Measurements from ENCODE around the gene SEC11A. TPM values are rescaled to one million over a fixed set of nuclear protein-coding genes. Genes with fewer than 3 reads are reported as not detected.

SEC11A gene
- total RNA-seq, 1 donor from 2014 or later, result 205 TPM

DNA sequence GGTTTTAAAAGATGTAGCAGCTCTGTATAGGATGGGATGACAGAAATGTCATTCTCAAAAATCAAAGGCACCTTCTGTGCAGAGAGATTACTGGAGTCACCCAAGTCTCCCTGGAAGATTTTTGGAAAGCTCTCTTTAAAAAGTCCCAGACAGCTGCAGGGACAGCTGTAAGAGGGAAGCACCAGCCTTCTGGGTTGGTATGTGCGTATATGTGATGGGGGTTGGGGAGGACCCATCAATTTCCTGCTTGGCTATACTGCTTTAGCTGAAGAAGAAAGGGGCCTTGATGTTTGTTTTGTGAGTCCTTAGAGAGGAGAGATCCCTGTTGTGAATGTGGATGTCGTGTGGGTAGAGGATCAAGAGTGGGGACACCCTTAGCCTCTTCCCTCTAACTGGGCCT, 5.4 kb upstream of the SEC11A start:
- TF ChIP-seq, protein P1, sequence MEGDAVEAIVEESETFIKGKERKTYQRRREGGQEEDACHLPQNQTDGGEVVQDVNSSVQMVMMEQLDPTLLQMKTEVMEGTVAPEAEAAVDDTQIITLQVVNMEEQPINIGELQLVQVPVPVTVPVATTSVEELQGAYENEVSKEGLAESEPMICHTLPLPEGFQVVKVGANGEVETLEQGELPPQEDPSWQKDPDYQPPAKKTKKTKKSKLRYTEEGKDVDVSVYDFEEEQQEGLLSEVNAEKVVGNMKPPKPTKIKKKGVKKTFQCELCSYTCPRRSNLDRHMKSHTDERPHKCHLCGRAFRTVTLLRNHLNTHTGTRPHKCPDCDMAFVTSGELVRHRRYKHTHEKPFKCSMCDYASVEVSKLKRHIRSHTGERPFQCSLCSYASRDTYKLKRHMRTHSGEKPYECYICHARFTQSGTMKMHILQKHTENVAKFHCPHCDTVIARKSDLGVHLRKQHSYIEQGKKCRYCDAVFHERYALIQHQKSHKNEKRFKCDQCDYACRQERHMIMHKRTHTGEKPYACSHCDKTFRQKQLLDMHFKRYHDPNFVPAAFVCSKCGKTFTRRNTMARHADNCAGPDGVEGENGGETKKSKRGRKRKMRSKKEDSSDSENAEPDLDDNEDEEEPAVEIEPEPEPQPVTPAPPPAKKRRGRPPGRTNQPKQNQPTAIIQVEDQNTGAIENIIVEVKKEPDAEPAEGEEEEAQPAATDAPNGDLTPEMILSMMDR (IDR thresholded peaks at IDR 0.05), result no peak
- ATAC-seq, result no peak
- no peaks in the 10 kb centered on the region for H3K9me3 ChIP-seq
- no peaks in the 10 kb centered on the region for H3K36me3 ChIP-seq
- no peak for DNase-seq
- intact Hi-C loops (cut with DNase I), result no loop called here
- no peak overlapping the region for H3K27ac ChIP-seq
- no peak overlapping the region for H3K4me3 ChIP-seq
- no peaks in the 10 kb centered on the region for H3K27me3 ChIP-seq (ENCODE audit: low read depth)
- H3K4me1 ChIP-seq, result peaks cover 25% of the 10 kb centered on the region

DNA sequence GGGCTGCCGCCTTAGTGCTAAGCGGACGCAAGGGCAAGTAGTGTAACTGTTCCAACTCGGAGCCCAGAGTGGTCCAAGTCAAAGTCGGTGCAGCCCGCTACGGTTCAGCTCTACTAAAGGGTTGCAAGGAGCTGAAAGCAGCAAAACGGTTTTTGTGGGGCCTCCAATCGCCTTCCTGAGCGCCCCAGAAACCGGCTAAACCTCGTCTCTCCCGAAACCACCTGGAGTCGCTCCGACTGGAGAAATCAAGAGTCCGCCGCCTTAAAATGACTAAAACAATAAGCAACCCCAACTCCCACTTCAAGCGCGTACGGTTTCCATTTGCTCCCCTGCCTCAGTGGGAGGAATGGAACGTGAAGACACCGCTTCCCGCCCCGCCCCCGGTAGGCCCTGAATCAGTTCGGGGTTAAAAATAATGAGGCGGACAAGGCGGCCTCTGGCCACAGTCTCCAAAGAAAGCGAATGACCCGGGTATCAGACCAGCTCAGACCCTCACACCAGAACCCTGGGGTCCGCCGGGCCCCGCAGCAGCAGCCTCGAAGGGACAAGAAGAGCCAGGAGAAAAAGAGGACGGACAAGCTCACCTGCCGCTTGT, 401 bp downstream of the SEC11A start:
- TF ChIP-seq, protein P1 (IDR thresholded peaks at IDR 0.05), result no peak
- intact Hi-C loops (cut with DNase I), result no loop called here
- Histone ChIP-seq H3K27ac (peak overlapping the region; percentile 97), H3K9me3 (no peaks in the 10 kb centered on the region), H3K4me1 (peaks cover 25% of the 10 kb centered on the region), H3K27me3 (ENCODE audit: low read depth) (no peaks in the 10 kb centered on the region), H3K36me3 (peaks cover 17% of the 10 kb centered on the region), H3K4me3 (peak overlapping the region; percentile 97)
- DNase-seq (no peak), ATAC-seq (peak; percentile 1 to 35)

DNA sequence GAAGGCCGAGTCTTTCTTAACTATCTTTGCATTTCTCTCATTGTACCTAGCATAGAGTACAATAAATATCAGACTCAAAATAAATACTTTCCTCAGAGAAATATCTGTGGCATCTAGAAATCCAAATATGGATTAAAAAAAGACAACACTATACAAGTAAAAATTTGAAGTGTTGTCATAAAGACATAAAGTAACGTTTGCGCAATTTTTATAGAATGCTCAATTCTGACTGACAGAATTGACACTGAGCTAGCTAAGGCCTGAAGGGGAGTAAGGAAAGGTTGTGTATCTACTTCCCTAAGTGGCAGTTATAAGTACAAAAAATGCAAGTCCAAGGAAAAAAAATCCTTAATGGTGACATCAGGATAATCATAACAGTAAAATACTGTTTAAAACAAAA, 1.1 kb downstream of the SEC11A start:
- Histone ChIP-seq H3K27ac (no peak overlapping the region), H3K9me3 (no peaks in the 10 kb centered on the region)
- no peak for ATAC-seq

GRCh38 chr15:84714372-84714771, 1.6 kb downstream of the SEC11A start:
- Histone ChIP-seq H3K27ac (no peak overlapping the region), H3K36me3 (peaks cover 28% of the 10 kb centered on the region), H3K27me3 (ENCODE audit: low read depth) (no peaks in the 10 kb centered on the region), H3K9me3 (no peaks in the 10 kb centered on the region), H3K4me3 (peak overlapping the region; percentile 97), H3K4me1 (peaks cover 25% of the 10 kb centered on the region)
- ATAC-seq (no peak), DNase-seq (no peak)
- intact Hi-C loops (cut with DNase I), result no loop called here
- TF ChIP-seq, protein P1 (IDR thresholded peaks at IDR 0.05), result no peak

More for the DNA sequence above, 1.1 kb downstream of the SEC11A start:
- Histone ChIP-seq H3K4me3 (peak overlapping the region; percentile 97), H3K36me3 (peaks cover 24% of the 10 kb centered on the region), H3K27me3 (ENCODE audit: low read depth) (no peaks in the 10 kb centered on the region), H3K4me1 (peaks cover 25% of the 10 kb centered on the region)
- DNase-seq, result no peak
- TF ChIP-seq, protein P1 (IDR thresholded peaks at IDR 0.05), result no peak
- intact Hi-C loops (cut with DNase I), result no loop called here

GRCh38 chr15:84703808-84704207, 12.1 kb downstream of the SEC11A start:
- no peak for DNase-seq
- peaks cover 36% of the 10 kb centered on the region for H3K4me1 ChIP-seq
- no peaks in the 10 kb centered on the region for H3K9me3 ChIP-seq
- intact Hi-C loops (cut with DNase I), result no loop called here
- H3K27me3 ChIP-seq (ENCODE audit: low read depth), result no peaks in the 10 kb centered on the region
- no peak overlapping the region for H3K27ac ChIP-seq
- peaks cover 2% of the 10 kb centered on the region for H3K36me3 ChIP-seq
- ATAC-seq, result no peak
- TF ChIP-seq, protein P1 (IDR thresholded peaks at IDR 0.05), result no peak
- H3K4me3 ChIP-seq, result no peak overlapping the region
